GM03348 (cell line): Measurements from ENCODE around the gene KCNQ5.

Experiments used
- DNase-seq: peaks from one replicate; pipeline ENCODE4 v3.0.0; 2012; ENCODE audit warnings: low spot score

KCNQ5 gene

DNA sequence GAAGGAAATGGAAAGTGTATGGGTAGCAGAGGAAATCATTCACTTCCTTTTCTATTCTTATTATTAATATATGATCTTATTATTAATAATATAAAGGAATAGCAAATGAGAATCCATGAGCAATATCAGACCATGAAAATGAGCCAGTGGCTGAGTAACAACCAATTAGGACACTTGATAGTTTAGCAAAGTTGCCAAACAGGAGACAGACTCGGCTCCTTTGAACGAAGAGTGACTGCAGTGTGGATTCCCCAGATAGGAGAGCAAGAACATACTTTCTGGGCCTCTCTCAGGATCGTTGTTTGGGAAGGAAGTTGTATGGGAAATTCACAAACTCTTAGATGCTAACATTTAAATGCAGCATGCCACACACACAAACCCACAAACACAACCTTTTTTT lies 381.4 kb downstream of the KCNQ5 start:
- no peak for DNase-seq

DNA sequence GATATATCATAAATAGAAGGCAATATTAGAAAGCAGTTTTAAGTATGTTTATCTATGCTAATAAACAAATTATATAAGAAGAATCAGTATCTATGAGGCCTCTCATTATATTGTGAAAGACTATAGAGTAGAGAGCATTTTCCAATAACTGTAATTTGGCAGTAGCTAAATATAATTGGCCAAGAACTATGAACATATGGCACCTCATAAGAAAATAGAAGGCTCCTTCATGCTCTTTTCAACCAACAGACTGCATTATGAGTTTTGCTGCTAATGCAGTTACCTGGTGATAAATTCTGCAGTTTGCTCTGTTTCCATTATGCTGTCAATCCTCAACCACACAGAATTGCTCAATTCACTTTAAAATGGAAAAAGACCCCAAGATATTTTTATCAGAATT lies 382.4 kb downstream of the KCNQ5 start:
- no peak for DNase-seq

DNA sequence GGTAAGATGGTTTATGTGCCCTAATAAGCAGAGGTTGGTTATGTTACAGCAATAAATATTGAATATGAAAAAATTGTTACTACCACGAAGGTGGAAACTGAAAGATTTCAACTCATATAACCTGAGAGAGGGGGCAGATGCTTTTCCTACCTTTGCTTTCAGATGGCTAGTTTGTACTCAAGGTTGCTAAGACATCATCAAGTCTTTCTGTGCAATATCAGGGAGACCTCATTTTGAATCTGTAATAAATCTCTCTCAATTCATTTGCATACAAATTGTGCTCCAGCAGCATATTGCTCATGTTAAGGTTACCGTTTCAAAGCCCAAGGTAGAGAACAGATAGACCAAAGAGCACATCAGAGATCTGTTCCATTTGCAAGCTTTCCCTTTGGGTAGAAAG lies 383.0 kb downstream of the KCNQ5 start:
- no peak for DNase-seq

DNA sequence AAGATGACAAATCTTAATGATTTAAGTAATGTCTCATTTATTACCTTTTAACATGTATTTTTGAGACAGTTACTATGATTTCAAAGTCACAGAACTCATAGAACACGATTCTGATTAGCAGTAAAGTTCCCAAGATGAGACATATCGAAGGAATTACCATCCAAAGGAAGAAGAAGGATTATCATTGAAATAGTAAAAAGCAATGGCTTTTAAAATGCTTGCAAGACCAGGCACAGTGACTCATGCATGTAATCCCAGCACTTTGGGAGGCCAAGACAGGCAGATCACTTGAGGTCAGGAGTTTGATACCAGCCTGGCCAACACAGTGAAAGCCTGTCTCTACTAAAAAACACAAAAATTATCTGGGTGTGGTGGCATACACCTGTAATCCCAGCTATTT lies 384.3 kb downstream of the KCNQ5 start:
- no peak for DNase-seq

DNA sequence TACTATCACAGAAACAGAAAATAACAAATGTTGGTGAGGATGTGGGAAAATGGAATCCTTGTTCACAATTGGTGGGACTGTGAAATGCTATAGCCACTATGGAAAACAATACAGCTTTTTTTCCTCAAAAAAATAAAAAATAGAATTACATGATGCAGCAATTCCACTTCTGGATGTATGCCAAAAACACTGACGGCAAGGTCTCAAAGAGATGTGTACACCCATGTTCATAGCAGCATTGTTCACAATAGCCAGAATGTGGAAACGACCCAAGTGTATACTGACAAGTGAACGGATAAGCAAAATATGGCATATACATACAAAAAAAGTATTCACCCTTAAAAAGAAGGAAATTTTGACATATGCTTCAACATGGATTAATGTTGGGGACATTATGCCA lies 390.1 kb downstream of the KCNQ5 start:
- DNase-seq = no peak

DNA sequence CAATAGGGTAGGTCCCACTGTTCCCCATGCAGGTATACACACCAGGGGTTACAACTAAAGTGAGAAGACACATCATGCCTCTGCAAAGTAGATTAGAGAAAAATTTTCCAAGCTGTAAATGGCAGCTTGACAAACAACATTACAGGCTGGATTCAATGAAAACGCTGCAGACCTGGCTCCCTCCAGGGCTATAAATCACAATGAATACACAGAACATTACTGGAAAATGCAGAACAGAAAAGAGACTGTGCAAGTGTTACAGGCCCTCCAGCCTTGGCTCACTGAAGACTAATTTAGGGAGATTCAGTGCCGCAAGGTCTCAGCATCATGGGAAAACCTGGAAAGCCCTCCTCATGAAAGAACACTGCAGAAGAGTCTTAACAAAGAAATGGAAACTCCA lies 395.6 kb downstream of the KCNQ5 start:
- DNase-seq = no peak

DNA sequence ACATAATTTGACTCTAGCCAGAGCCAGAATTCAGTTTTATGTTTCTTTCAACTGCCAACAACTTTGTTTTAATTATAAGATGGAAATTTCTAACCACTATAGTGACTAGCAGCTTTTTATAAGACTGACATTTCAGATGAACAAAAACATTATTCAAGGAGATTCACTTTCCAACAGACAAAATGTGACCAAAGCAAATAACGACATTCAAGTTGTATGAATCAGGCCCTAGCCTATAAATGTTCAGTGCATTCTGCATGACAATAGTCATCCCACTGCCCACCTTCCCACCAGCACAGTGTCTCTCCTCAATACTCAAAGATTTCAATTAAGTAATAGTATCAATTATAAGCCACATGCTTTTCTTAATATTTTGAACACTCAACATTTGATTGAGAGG lies 402.7 kb downstream of the KCNQ5 start:
- DNase-seq = no peak

DNA sequence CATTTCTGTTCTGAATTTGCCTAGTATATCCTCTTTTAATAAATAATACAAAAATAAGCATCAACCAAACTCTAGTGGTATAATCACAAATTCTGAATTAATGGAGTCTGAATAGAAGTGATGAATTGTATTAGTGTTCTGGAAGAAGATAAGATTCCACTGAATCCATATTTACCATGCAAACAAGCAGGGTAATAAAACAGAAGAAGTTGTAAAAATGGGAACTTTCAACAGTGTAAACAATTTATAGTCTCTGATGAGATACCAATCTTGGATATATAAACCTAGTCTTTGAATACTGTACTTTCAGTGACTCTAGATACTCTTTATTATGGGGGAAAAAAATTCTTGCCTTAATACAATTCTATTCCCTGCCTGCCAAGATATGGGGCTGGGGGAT lies 405.8 kb downstream of the KCNQ5 start:
- DNase-seq = no peak

DNA sequence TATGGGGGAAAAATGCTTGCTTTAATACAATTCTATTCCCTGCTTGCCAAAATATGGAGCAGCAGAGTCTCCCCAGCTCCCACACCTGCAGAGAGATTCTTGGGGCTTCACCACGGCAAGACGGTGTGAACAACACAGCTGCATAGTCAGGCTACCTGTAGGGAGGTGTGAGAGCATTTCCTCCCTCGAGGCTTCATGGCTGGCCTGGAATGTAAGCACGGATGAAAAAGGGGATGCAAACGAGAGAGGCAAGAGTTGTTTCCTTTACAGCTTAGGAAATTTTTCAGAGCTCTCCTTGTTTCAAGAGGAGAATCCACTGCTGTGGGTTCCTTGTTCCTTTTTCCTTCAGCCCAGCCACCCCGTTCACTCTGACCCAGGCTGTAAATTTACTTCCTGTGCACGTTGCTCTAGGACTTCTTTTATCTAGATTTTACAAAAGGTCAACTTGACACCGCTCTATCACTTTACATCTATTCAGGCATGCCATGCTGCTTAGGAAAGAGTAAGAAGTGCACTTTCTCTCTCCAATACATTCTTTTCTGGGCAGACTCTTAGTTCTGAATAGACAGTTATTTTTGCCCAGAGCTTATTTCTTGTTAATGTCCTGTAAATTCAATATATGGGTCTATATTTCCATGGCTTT lies 406.4 kb downstream of the KCNQ5 start:
- no peak for DNase-seq

DNA sequence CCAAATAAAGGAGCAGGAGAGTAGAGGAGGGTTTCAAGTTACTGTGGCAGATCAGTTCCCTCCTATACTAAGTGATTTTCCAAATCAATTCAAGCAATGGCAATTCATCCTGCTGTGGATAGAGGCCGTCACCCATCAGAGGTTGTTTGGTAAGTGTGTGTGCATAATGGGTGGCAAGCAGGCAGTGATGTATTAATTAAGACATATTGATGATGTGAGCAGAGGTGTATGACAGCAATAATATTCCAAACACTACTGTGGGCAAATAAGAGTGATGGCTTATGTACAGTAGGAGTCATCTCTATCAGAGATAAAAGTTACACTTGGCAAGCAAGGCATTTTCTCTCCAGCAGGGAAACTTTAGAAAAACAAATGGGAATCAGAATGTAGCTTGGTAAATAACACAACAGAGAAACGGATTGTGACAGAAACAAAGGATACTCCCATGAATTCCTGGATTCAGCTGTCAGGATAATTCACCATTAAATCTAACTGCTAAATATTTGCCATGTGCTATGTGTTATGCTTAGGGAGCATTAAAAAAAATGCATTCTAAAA lies 407.1 kb downstream of the KCNQ5 start:
- DNase-seq = no peak

DNA sequence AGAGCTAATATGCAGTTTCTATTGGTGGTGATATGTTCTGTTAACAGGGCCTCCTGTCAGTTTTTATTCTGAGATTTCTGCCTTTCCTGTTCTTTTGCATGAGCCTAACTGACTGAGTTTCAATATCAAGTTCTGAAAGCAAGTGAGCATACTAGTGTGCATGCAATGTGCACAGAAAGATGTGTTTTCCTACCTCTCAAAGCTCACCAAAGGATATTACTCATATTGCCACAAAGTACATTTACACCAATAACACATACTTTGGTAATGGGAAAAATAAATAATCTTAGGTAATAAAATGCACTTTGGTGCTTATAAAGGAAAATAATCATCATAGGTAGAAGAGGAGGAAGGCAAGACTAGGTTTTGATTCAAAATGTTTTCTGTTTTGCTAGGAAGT lies 408.4 kb downstream of the KCNQ5 start:
- no peak for DNase-seq

DNA sequence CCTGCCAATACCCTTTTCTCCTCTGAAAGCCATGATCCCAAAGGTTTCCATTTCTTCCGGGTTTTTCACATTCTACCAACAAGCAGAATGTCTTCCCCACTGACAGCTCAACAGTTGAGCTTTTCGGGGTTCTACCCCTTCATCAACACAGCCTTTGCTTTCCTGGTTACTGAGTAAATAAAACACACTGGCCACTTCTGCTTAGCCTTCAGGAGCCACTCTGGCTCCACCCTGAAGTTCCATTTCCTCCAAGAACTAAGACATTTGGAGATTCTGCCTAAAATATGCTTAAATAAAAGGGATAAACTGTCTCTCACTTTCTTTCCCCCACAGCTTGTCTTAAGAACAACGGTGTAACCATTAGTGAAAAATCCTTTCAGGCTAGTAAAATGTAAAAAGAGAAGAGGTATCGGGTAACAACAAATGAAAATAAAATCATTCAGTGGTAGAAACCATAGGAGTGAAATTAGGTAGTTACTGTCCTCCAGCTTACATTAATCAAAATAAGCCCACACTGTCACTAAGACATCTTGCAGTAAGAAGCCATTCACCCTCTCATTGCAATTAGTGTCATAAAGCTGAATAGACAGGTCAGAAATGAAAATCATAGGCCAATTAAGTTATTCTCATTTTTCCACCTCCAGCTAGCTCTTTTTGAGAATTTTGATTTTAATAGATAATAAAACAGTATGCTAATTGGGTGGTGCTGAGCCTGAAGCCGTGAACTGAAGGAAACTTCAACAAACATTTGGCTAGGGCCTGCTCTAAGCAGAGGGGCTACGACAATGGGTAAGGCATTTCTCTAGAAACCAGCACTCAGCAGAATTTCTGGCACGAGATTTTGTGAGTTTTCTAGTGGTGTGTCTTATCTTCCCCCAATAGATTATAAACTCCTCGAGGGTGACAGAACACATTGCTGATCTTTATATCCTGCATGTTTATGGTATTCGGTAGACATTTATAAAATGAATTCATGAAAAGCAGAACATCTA lies 409.2 kb downstream of the KCNQ5 start:
- DNase-seq = no peak

DNA sequence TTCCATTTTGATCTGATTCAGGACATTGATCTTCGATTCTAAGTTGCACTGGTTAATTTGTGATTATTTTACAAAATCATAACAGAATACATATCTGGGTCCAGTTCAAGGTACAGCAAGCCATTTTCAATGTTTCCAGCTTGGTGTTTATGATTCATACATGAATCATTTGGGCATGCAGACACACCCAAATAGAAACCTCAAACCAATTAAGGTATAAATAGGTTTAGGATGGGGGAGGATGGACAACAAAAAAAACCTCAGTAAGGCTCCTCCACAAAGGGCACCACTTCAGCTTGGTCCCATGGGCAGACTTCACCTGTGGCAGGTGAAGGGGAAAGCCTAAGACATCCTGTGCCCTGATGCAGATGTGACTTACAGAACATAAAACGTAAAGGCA lies 410.7 kb downstream of the KCNQ5 start:
- peak; percentile 40 for DNase-seq

DNA sequence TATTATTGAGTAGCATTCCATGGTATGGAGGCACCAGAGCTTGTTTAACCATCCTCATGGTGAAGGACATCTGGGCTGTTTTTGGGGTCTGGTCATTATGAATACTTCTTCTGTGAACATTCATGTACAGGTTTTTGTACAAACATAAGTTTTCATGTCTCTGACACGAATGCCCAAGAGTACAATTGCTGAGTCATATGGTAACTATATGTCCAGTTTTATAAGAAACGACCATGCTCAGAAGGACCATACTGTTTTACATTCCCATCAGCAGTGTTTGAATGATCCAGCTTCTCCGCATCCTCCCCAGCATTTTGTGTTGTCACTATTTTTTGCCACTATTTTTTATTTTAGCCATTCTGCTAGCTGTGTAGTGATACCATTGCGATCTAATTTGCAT lies 414.8 kb downstream of the KCNQ5 start:
- DNase-seq = no peak

DNA sequence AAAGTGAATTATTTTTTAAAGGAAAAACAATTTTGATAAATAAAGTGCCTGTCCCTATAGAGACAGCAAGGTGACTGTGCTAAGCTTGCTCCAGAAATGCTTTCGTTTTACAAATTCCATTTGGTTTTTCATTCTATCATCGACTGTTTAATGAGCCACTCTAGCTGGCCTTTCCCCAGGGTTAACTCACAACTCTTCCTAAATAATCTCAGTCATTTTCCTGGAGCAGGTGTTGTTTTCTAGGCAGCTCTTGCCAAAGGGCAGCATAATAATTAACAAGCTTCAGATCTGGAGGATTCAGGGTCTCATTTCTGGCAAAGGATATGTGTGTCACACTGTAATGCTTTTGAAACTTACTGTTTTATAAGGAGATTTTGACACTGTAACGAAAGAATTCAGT lies 419.2 kb downstream of the KCNQ5 start:
- no peak for DNase-seq

DNA sequence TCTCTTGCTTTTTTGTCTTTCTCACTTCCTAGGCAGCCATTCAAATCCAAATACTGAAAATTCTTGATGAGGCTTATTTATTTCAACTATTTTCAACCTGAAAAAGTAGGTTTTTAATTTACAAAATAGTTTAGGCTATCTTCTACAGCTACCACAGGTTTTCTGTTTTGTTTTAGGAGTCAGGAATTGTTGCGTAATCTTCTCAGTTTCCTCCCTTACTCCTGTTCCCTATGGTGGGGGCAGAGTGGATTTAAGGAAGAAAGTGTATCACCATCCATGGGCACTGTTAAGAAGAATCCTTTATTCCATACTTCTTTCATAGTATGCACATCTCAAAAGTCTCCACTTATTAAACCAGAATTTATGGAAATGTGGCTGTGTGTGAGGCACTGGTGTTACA lies 421.0 kb downstream of the KCNQ5 start:
- DNase-seq = no peak

DNA sequence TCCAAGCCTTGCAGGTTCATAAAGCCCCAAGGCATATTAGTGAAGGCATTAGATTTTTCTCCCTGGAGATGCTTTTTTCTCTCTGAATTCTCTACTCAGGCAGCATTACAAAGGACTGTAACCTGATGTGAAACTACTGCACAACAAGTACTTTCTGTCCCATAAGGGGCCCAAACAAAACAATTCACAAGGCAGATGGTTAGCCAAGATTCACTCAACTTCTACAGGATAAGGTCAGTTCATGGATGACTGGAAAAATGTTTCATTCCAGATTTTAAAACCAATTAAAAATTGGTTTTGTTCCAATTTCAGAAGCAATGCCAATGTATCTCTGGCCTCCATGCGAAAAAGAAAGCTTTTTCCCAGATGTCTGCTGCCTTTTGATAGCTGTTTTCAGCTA lies 421.6 kb downstream of the KCNQ5 start:
- DNase-seq = no peak

DNA sequence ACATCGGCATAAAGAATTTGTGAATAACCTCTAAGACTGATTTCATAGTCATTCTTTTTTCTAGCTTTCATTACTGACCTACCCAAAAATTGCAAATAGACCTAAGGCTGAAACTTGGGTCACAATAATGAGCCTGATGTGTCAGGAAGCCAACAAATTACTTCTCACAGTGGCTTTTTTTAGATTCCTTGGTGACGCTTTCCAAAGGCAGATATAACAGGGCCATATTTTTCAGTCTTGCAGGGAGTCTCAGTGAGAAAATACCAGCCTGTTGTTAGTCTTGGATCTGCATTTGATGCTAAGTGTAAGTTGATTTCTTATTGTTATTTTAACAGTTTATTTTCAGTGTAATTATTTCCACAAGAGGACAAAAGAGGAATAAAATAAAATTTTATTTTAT lies 423.7 kb downstream of the KCNQ5 start:
- no peak for DNase-seq

DNA sequence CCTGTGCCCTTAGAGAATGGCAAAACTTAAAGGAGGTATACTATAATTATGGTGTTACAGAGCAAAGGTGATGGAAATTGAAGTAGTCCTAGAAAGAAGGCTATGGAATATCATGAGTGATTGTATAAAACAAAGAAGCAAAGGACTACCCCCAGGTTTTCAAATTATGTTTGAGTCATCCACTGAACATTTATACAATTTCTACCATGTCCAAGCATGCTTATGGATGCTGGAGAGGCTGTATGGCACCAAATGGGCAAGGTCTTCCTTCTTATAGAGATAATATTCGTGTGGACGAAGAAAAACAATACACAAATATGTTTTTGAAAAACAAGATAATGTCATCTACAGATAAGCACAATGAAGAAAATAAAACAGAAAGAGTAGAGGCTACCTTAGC lies 425.9 kb downstream of the KCNQ5 start:
- no peak for DNase-seq

DNA sequence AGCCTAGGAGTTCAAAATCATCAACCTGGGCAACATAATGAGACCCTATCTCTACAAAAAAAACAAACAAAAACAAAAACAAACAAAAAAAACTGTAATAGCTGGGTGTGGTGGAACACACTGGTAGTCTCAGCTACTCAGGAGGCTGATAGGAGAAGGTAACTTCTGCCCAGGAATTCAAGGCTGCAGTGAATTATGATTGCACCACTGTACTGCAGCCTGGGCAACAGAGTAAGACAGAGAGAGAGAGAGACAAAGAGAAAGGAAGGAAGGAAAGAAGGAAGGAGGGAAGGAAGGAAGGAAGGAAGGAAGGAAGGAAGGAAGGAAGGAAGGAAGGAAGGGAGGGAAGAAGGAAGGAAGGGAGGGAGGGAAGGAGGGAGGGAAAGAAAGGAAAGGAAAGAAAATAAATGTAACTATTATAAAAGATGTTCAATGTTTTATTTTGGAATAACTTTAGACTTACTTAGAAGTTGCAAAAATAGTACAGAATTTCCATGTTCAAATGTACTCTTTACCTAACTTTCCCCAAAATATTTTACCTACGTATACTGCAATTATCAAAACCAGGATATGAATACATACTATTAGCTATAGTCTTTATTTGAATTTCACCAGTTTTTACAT lies 428.2 kb downstream of the KCNQ5 start:
- DNase-seq = no peak

DNA sequence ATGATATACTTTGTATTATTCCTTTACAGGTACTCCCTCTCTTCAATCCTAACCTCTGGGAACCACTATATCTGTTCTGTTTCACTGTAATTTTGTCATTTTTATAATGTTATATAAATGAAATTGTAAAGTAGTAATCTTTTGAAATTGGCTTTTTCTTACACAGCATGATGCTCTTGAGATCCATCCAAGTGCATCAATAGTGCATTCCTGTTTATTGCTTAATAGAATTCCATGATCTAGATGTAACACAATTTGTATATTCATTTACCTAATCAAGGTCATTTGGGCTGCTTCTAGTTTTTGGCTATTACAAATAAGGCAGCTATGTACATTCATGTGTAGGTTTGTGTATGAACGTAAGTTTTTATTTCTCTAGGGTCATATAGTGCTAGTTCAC lies 428.8 kb downstream of the KCNQ5 start:
- peak; percentile 36 for DNase-seq

DNA sequence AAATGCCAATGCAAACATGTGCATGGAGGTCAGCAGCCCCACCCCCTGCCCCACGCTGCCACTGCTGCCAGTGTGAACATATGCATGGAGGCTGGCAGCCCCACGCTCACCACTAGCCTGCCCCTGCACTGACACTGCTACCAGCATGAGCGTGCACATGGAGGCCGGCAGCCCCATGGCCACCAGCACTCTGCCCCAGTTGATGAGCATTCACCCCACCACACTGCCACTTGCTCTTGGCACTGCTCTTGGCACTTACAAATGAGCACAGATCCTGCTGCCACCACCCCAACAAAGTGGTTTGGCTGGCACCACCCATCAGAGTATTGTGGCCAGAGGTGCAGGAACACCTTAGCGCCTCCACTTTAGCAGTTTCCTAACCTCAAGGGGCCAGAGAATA lies 429.3 kb downstream of the KCNQ5 start:
- DNase-seq = no peak

DNA sequence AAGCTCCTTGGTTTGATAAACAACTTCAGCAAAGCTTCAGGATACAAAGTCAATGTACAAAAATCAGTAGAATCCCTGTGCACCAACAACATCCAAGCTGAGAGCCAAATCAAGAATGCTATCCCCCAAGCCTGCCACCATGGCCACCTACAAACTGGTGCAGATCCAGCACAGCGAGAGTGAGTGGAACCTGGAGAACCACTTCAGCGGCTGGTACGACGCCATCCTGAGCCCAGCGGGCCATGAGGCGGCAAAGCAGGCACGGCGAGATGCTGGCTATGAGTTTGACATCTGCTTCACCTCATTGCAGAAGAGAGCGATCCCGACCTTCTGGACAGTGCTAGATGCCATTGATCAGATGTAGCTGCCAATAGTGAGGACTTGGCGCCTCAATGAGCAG lies 433.1 kb downstream of the KCNQ5 start:
- DNase-seq = no peak
